ENCODE results near the gene GDPD5.

DNA sequence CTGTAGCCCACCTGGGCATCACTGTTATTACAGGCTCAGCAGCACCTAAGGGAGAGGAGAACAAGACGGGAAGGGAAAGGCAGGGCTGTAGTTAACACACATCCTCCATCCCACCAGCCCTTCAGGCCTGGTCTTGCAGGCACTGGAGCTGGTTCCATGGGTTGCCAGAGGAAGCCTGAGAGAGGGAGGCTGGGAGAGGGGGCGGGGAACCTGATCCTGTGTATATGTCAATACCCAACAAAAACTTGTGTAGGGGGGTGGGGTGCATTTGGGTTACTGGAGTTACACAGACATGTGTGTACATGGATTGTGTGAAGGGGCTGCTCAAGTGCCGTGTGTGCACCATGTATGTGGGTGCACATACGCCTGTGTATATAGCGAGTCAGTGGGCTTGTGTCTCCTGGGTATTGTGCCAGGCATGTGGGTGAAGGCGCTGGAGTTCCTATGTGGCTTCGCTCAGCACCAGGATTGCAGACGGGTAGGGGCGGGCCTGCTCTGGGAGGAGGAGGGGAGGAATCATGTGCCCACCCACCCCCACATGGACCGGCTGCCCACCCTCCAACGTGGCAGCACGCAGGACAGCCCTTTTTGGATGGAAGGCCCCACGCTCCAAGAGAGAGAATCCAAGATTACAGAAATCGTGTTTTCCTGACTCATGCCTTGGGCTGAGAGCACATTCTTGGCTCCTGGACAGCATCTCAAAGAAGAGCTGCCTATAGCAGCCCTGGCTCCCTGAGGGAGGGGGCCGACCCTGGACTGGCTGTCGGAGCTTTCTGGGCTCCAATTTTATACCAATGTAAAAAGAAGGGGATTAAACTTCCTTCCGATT, 32.1 kb upstream of the GDPD5 start:
- TF ChIP-seq GATA3 (IDR thresholded peaks at IDR 0.05; ENCODE audit: low read depth, low read length) (no peak), GATA2 (IDR thresholded peaks at IDR 0.05; ENCODE audit: low read depth, low read length) (no peak)

Measured in SH-SY5Y (cell line).